ENCODE measurements around the gene RHBDL2. TPM values are rescaled to one million over a fixed set of nuclear protein-coding genes. Genes with fewer than 3 reads are reported as not detected.
A peak's percentile ranks its signal among the peaks of the same experiment; 100 is the strongest.
"Not testable (repeated sequence)": the region's sequence is repeated elsewhere in the genome, so short reads cannot be mapped to it uniquely, and the experiment has no call there.

The RHBDL2 gene
- total and polyA plus RNA-seq, 4 experiments from 2014 or later: not detected

DNA sequence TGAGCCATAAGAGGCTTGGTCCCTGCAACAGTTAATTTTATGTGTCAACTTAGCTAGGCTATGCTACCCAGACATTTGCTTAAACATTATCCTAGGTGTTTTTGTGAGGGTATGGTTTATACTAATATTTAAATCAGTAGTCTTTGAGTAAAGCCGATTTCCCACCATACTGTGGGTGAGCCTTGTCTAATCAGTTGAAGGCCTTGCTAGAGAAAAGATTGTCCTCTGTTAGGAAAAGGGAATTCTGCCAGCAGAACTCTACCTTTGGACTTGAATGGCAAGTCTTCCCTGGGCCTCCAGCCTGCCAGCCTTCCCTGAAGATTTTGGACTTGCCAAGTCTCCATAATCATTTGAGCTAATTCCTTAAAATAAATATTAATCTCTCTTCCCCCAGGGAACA lies 23.9 kb downstream of the RHBDL2 start:
- no peak overlapping the region for H3K4me3 Mint-ChIP-seq
- Histone ChIP-seq H3K27me3 (ENCODE audit: insufficient read depth, low read length) (no peaks in the 10 kb centered on the region), H3K9me3 (ENCODE audit: control insufficient read depth in 1 of 2, low read length in 2 of 2) (no peaks in the 10 kb centered on the region), H3K36me3 (ENCODE audit: insufficient read depth, low read length) (no peaks in the 10 kb centered on the region), H3K27ac (ENCODE audit: low read depth, low read length) (no peak overlapping the region), H3K4me3 (ENCODE audit: low read length in 2 of 2) (no peak overlapping the region), H3K4me1 (ENCODE audit: insufficient read depth, low read length) (no peaks in the 10 kb centered on the region)
- no peak for DNase-seq
- CTCF ChIA-PET (ENCODE audit: partially characterized antibody): no interaction called here
- no peaks in the 10 kb centered on the region for H3K36me3 Mint-ChIP-seq
- peaks cover 0 to 1% (median 0%) of the 10 kb centered on the region in 4 donors for H3K4me1 Mint-ChIP-seq
- intact Hi-C loops (cut with micrococcal nuclease): no loop called here
- POLR2A ChIA-PET (ENCODE audit: partially characterized antibody): no interaction called here
- H3K27ac Mint-ChIP-seq: peak overlapping the region in 1 of 7 donors; percentile 47
- no peaks in the 10 kb centered on the region for H3K27me3 Mint-ChIP-seq
- no peaks in the 10 kb centered on the region for H3K9me3 Mint-ChIP-seq

DNA sequence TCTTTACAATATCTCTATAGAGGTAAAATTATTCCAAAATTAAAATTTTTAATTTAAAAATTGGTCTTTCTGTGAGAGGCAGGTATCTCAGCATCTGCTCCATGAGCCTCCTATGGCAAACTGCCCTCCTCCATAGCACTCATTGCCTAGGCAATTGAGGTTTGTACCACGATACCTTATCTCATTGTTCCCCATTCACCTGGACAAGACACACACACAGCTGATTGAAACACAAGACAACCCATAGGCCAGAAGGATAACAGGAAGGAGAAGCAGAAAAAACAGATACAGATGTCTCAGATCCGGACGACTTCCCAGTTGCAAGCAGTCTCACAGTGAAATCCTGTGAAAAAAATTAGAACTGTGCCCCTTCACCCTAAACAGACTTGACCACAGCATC lies 24.3 kb downstream of the RHBDL2 start:
- intact Hi-C loops (cut with micrococcal nuclease): no loop called here
- Mint-ChIP-seq H3K27ac (peak overlapping the region in 1 of 7 donors; percentile 47), H3K4me3 (no peak overlapping the region), H3K27me3 (no peaks in the 10 kb centered on the region), H3K4me1 (peaks cover 0 to 1% (median 0%) of the 10 kb centered on the region in 4 donors), H3K36me3 (no peaks in the 10 kb centered on the region), H3K9me3 (no peaks in the 10 kb centered on the region)
- Histone ChIP-seq H3K36me3 (ENCODE audit: insufficient read depth, low read length) (no peaks in the 10 kb centered on the region), H3K9me3 (ENCODE audit: control insufficient read depth in 1 of 2, low read length in 2 of 2) (no peaks in the 10 kb centered on the region), H3K27me3 (ENCODE audit: insufficient read depth, low read length) (no peaks in the 10 kb centered on the region), H3K4me1 (ENCODE audit: insufficient read depth, low read length) (no peaks in the 10 kb centered on the region), H3K4me3 (ENCODE audit: low read length in 2 of 2) (no peak overlapping the region), H3K27ac (ENCODE audit: low read depth, low read length) (no peak overlapping the region)
- POLR2A ChIA-PET (ENCODE audit: partially characterized antibody): no interaction called here
- CTCF ChIA-PET (ENCODE audit: partially characterized antibody): no interaction called here
- no peak for DNase-seq

- ChIA-PET POLR2A (ENCODE audit: partially characterized antibody) (no interaction called here), CTCF (ENCODE audit: partially characterized antibody) (no interaction called here)
- H3K27me3 Mint-ChIP-seq: no peaks in the 10 kb centered on the region
- H3K4me3 Mint-ChIP-seq: no peak overlapping the region
- intact Hi-C loops (cut with micrococcal nuclease): no loop called here
- no peak for DNase-seq
- peak overlapping the region in 4 of 7 donors; percentile 16 to 78 (median 18) for H3K27ac Mint-ChIP-seq
- H3K4me1 Mint-ChIP-seq: peaks cover 0 to 3% (median 0%) of the 10 kb centered on the region in 4 donors
- H3K36me3 Mint-ChIP-seq: no peaks in the 10 kb centered on the region
- Histone ChIP-seq H3K27ac (ENCODE audit: low read depth, low read length) (no peak overlapping the region), H3K4me1 (ENCODE audit: insufficient read depth, low read length) (no peaks in the 10 kb centered on the region), H3K36me3 (ENCODE audit: insufficient read depth, low read length) (no peaks in the 10 kb centered on the region), H3K27me3 (ENCODE audit: insufficient read depth, low read length) (no peaks in the 10 kb centered on the region), H3K4me3 (ENCODE audit: low read length in 2 of 2) (no peak overlapping the region), H3K9me3 (ENCODE audit: control insufficient read depth in 1 of 2, low read length in 2 of 2) (no peaks in the 10 kb centered on the region)
- no peaks in the 10 kb centered on the region for H3K9me3 Mint-ChIP-seq
These were observed 26.2 kb downstream of the RHBDL2 start for GRCh38 chr1:38915352-38915948.

GRCh38 chr1:38914908-38915307 lies 26.7 kb downstream of the RHBDL2 start:
- CTCF ChIA-PET (ENCODE audit: partially characterized antibody); H3K36me3 ChIP-seq (ENCODE audit: insufficient read depth, low read length); H3K4me1 ChIP-seq (ENCODE audit: insufficient read depth, low read length); H3K36me3 Mint-ChIP-seq; H3K27me3 ChIP-seq (ENCODE audit: insufficient read depth, low read length); H3K9me3 ChIP-seq (ENCODE audit: control insufficient read depth in 1 of 2, low read length in 2 of 2); H3K9me3 Mint-ChIP-seq; H3K4me3 Mint-ChIP-seq; H3K27ac ChIP-seq (ENCODE audit: low read depth, low read length); intact Hi-C loops (cut with micrococcal nuclease); H3K4me3 ChIP-seq (ENCODE audit: low read length in 2 of 2); H3K4me1 Mint-ChIP-seq; POLR2A ChIA-PET (ENCODE audit: partially characterized antibody); H3K27me3 Mint-ChIP-seq; DNase-seq: not testable (repeated sequence)
- peak overlapping the region in 1 of 7 donors; percentile 16 for H3K27ac Mint-ChIP-seq

DNA sequence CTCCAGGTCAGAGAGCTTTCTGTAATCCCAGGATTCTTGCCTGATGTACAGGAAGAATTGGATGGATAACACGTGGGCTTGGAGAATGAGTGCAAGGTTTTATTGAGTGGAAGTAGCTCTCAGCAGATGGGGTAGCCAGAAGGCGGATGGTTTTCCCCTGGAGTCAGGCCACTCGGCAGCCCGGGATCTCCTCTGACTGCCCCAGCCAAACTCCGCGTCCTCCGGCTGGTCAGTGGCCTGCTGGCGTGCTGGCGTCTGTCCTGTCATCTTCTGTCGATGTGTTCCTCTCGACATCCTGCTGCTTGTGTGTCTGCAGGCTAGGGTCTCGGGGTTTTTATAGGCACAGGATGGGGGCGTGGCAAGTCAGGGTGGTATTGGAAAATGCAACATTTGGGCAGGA lies 32.8 kb downstream of the RHBDL2 start:
- Histone ChIP-seq H3K36me3 (ENCODE audit: insufficient read depth, low read length) (no peaks in the 10 kb centered on the region), H3K9me3 (ENCODE audit: control insufficient read depth in 1 of 2, low read length in 2 of 2) (no peaks in the 10 kb centered on the region), H3K4me1 (ENCODE audit: insufficient read depth, low read length) (no peaks in the 10 kb centered on the region), H3K27ac (ENCODE audit: low read depth, low read length) (no peak overlapping the region), H3K27me3 (ENCODE audit: insufficient read depth, low read length) (no peaks in the 10 kb centered on the region), H3K4me3 (ENCODE audit: low read length in 2 of 2) (no peak overlapping the region)
- ChIA-PET CTCF (ENCODE audit: partially characterized antibody) (no interaction called here), POLR2A (ENCODE audit: partially characterized antibody) (no interaction called here)
- Mint-ChIP-seq H3K27me3 (no peaks in the 10 kb centered on the region), H3K9me3 (peaks cover 0 to 10% (median 5%) of the 10 kb centered on the region in 8 donors), H3K27ac (no peak overlapping the region), H3K4me1 (peaks cover 0 to 1% (median 0%) of the 10 kb centered on the region in 4 donors), H3K36me3 (peaks cover 0 to 4% of the 10 kb centered on the region in 2 donors), H3K4me3 (no peak overlapping the region)
- intact Hi-C loops (cut with micrococcal nuclease): no loop called here
- no peak for DNase-seq

GRCh38 chr1:38905985-38906384 lies 35.6 kb downstream of the RHBDL2 start:
- Histone ChIP-seq H3K27me3 (ENCODE audit: insufficient read depth, low read length) (no peaks in the 10 kb centered on the region), H3K4me3 (ENCODE audit: low read length in 2 of 2) (no peak overlapping the region), H3K27ac (ENCODE audit: low read depth, low read length) (no peak overlapping the region), H3K4me1 (ENCODE audit: insufficient read depth, low read length) (no peaks in the 10 kb centered on the region), H3K36me3 (ENCODE audit: insufficient read depth, low read length) (no peaks in the 10 kb centered on the region), H3K9me3 (ENCODE audit: control insufficient read depth in 1 of 2, low read length in 2 of 2) (no peaks in the 10 kb centered on the region)
- intact Hi-C loops (cut with micrococcal nuclease): no loop called here
- Mint-ChIP-seq H3K36me3 (peaks cover 0 to 4% of the 10 kb centered on the region in 2 donors), H3K4me1 (no peaks in the 10 kb centered on the region), H3K4me3 (no peak overlapping the region), H3K27me3 (no peaks in the 10 kb centered on the region), H3K27ac (no peak overlapping the region), H3K9me3 (peaks cover 0 to 10% (median 5%) of the 10 kb centered on the region in 8 donors)
- DNase-seq: no peak
- CTCF ChIA-PET (ENCODE audit: partially characterized antibody): no interaction called here
- POLR2A ChIA-PET (ENCODE audit: partially characterized antibody): no interaction called here

GRCh38 chr1:38899560-38899959 lies 42.1 kb downstream of the RHBDL2 start:
- H3K27ac ChIP-seq (ENCODE audit: low read depth, low read length): no peak overlapping the region
- DNase-seq: no peak
- ChIA-PET CTCF (ENCODE audit: partially characterized antibody) (no interaction called here), POLR2A (ENCODE audit: partially characterized antibody) (no interaction called here)
- no peaks in the 10 kb centered on the region for H3K27me3 ChIP-seq (ENCODE audit: insufficient read depth, low read length)
- H3K4me1 Mint-ChIP-seq: no peaks in the 10 kb centered on the region
- no peak overlapping the region for H3K4me3 Mint-ChIP-seq
- no peaks in the 10 kb centered on the region for H3K27me3 Mint-ChIP-seq
- no peaks in the 10 kb centered on the region for H3K9me3 Mint-ChIP-seq
- no peak overlapping the region for H3K4me3 ChIP-seq (ENCODE audit: low read length in 2 of 2)
- H3K9me3 ChIP-seq (ENCODE audit: control insufficient read depth in 1 of 2, low read length in 2 of 2): no peaks in the 10 kb centered on the region
- no peaks in the 10 kb centered on the region for H3K4me1 ChIP-seq (ENCODE audit: insufficient read depth, low read length)
- no peaks in the 10 kb centered on the region for H3K36me3 Mint-ChIP-seq
- H3K27ac Mint-ChIP-seq: no peak overlapping the region
- intact Hi-C loops (cut with micrococcal nuclease): no loop called here
- H3K36me3 ChIP-seq (ENCODE audit: insufficient read depth, low read length): no peaks in the 10 kb centered on the region

Data from CD4-positive, alpha-beta memory T cell (primary cell).